Measurements from ENCODE around the gene ATXN1. TPM values are rescaled to one million over a fixed set of nuclear protein-coding genes. Genes with fewer than 3 reads are reported as not detected.
"Not testable (repeated sequence)": the region's sequence is repeated elsewhere in the genome, so short reads cannot be mapped to it uniquely, and the experiment has no call there.

ATXN1 gene
- total RNA-seq, 5 donors from 2014 or later (not counting 1 experiment from before 2014, with no cell fraction given) = 65.1 to 101 (median 77.5) TPM

- peak in 2 of 35 experiments; percentile 25 to 55 for DNase-seq
- peak overlapping the region; percentile 86 to 92 for H3K27ac Mint-ChIP-seq
- no peaks in the 10 kb centered on the region for H3K27me3 Mint-ChIP-seq
- H3K27ac ChIP-seq (ENCODE audit: low read length) = peak overlapping the region; percentile 84
- ChIA-PET CTCF (interaction anchor here (0.6 to 1.9 kb wide), 10 partner anchors 12 to 92 kb away, joined by 3 to 7 read pairs (median 3); no protein-coding TSS in a partner anchor), POLR2A (interaction anchor here in 1 of 2 donors (1.3 kb wide), 1 partner anchor 50 kb away, joined by 3 read pairs; no protein-coding TSS in a partner anchor)
- no peaks in the 10 kb centered on the region for H3K9me3 Mint-ChIP-seq
- ATAC-seq (replicated peaks in 1 of 4) = peak; percentile 61 to 76 (median 72)
- peak overlapping the region in 1 of 2 donors; percentile 30 for H3K4me3 ChIP-seq (ENCODE audit: control insufficient read depth in 1 of 2, extremely low read depth in 1 of 2, low read length in 1 of 2)
- H3K4me1 ChIP-seq (ENCODE audit: control insufficient read depth in 1 of 2, extremely low read depth in 1 of 2, insufficient read depth in 2 of 2, low read length in 2 of 2) = peaks cover 0 to 29% of the 10 kb centered on the region in 2 experiments
- 0% methylated on average over 3 of the region's 12 CpGs for WGBS (ENCODE audit: insufficient coverage)
- peak overlapping the region; percentile 64 to 71 (median 68) for H3K4me3 Mint-ChIP-seq
- peaks cover 35 to 50% (median 41%) of the 10 kb centered on the region in 3 donors for H3K4me1 Mint-ChIP-seq
- no peaks in the 10 kb centered on the region for H3K9me3 ChIP-seq
- H3K36me3 Mint-ChIP-seq = no peaks in the 10 kb centered on the region
- no peaks in the 10 kb centered on the region for H3K27me3 ChIP-seq (replicated peaks in 1 of 2; ENCODE audit: control insufficient read depth in 2 of 2, extremely low read depth in 1 of 2, insufficient read depth in 2 of 2, low read length in 1 of 2)
- H3K36me3 ChIP-seq (ENCODE audit: control insufficient read depth in 2 of 2, extremely low read depth in 1 of 2, insufficient read depth in 1 of 2, low read length in 1 of 2) = no peaks in the 10 kb centered on the region
Measured at GRCh38 chr6:16712255-16712930, 48.9 kb downstream of the ATXN1 start.

- H3K27me3 Mint-ChIP-seq = no peaks in the 10 kb centered on the region
Measured at GRCh38 chr6:16711546-16712254, 49.6 kb downstream of the ATXN1 start.

DNA sequence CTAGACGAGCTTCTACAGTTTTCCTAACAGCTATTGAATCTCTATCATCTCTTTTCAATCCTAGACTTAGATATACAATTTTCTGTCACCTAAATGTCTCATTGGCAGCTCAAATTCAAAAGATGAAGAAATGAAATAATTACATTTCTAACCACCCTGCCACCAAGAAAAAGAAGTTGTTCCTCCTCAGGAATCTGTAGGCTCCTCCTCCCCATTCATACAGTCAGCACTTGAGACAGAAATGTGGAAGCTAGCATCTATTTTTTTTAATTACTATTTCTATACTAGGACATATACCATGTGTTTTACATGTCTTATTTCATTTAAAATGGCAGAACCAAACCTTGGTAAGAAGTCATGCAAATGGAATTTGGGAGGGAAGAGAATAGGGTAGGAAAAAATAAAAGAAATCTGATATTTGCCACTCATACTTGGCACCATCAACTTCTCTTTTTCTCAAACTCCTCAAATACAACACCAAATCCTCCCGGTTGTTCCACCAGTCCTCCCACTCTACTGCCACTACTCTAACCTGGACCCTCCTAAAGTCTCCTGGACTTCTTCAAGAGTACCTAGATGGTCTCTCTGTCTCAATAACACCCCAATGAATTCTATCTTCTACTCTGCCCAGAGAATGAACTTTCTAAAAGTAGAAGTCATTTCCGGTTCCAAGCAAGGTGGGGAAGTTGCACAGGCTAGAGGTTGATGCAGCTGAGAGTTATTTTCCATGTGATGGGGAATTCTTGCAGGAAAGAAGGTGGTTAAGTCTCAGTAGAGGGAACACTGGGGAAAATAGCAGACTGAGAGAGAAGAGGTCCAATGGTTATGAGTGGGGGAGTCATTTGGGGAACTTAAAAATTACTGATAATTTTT is 54.1 kb downstream of the ATXN1 start:
- ATAC-seq (replicated peaks in 1 of 4) (no peak), DNase-seq (no peak)
- Histone ChIP-seq H3K4me3 (ENCODE audit: control insufficient read depth in 1 of 2, extremely low read depth in 1 of 2, low read length in 1 of 2) (no peak overlapping the region), H3K9me3 (no peaks in the 10 kb centered on the region), H3K36me3 (ENCODE audit: control insufficient read depth in 2 of 2, extremely low read depth in 1 of 2, insufficient read depth in 1 of 2, low read length in 1 of 2) (no peaks in the 10 kb centered on the region), H3K4me1 (ENCODE audit: control insufficient read depth in 1 of 2, extremely low read depth in 1 of 2, insufficient read depth in 2 of 2, low read length in 2 of 2) (peaks cover 0 to 45% of the 10 kb centered on the region in 2 experiments), H3K27me3 (replicated peaks in 1 of 2; ENCODE audit: control insufficient read depth in 2 of 2, extremely low read depth in 1 of 2, insufficient read depth in 2 of 2, low read length in 1 of 2) (no peaks in the 10 kb centered on the region), H3K27ac (ENCODE audit: low read length) (no peak overlapping the region)
- peaks cover 44 to 66% (median 53%) of the 10 kb centered on the region in 3 donors for H3K4me1 Mint-ChIP-seq
- peak overlapping the region; percentile 76 to 85 for H3K27ac Mint-ChIP-seq
- H3K9me3 Mint-ChIP-seq = no peaks in the 10 kb centered on the region
- ChIA-PET CTCF (interaction anchor here in 1 of 2 donors (1.1 to 1.6 kb wide), 2 partner anchors 45 to 56 kb away, joined by 3 to 5 read pairs; no protein-coding TSS in a partner anchor), POLR2A (interaction anchor here in 1 of 2 donors (0.6 to 1.0 kb wide), 4 partner anchors 8 to 999 kb away, joined by 3 to 14 read pairs (median 6); no protein-coding TSS in a partner anchor)
- H3K27me3 Mint-ChIP-seq = no peaks in the 10 kb centered on the region
- 26% methylated on average over 2 of the region's 3 CpGs for WGBS (ENCODE audit: insufficient coverage)
- no peak overlapping the region for H3K4me3 Mint-ChIP-seq
- peaks cover 2% of the 10 kb centered on the region for H3K36me3 Mint-ChIP-seq

More at GRCh38 chr6:16711546-16712254, 49.6 kb downstream of the ATXN1 start:
- 33% methylated on average over 1 of the region's 8 CpGs for WGBS (ENCODE audit: insufficient coverage)
- DNase-seq (peak in 19 of 35 experiments; percentile 8 to 75 (median 31)), ATAC-seq (replicated peaks in 1 of 4) (peak; percentile 44 to 65 (median 54))
- Histone ChIP-seq H3K36me3 (ENCODE audit: control insufficient read depth in 2 of 2, extremely low read depth in 1 of 2, insufficient read depth in 1 of 2, low read length in 1 of 2) (no peaks in the 10 kb centered on the region), H3K4me1 (ENCODE audit: control insufficient read depth in 1 of 2, extremely low read depth in 1 of 2, insufficient read depth in 2 of 2, low read length in 2 of 2) (peaks cover 0 to 32% of the 10 kb centered on the region in 2 experiments), H3K9me3 (no peaks in the 10 kb centered on the region), H3K27ac (ENCODE audit: low read length) (peak overlapping the region; percentile 84), H3K27me3 (replicated peaks in 1 of 2; ENCODE audit: control insufficient read depth in 2 of 2, extremely low read depth in 1 of 2, insufficient read depth in 2 of 2, low read length in 1 of 2) (no peaks in the 10 kb centered on the region), H3K4me3 (ENCODE audit: control insufficient read depth in 1 of 2, extremely low read depth in 1 of 2, low read length in 1 of 2) (peak overlapping the region in 1 of 2 donors; percentile 30)
- Mint-ChIP-seq H3K9me3 (no peaks in the 10 kb centered on the region), H3K27ac (peak overlapping the region; percentile 92), H3K4me3 (peak overlapping the region; percentile 49 to 76 (median 71)), H3K4me1 (peaks cover 42 to 57% (median 42%) of the 10 kb centered on the region in 3 donors), H3K36me3 (no peaks in the 10 kb centered on the region)
- ChIA-PET CTCF (interaction anchor here (0.6 to 1.0 kb wide), 4 partner anchors 14 to 54 kb away, joined by 3 read pairs; no protein-coding TSS in a partner anchor), POLR2A (no interaction called here)

DNA sequence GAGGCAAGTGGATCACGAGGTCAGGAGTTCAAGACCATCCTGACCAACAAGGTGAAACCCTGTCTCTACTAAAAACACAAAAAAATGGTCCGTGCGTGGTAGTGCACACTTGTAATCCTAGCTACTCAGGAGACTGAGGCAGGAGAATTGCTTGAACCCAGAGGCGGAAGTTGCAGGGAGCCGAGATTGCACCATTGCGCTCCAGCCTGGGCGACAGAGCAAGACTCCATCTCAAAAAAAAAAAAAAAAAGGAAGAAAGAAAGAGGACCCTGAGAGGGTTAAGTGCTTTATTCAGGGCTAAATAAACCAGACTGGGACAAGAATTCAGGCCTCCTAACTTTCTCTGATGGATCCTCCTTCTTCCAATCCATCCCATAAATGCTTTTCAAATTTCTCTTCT is 54.8 kb downstream of the ATXN1 start:
- not testable (repeated sequence) for H3K27me3 ChIP-seq (replicated peaks in 1 of 2; ENCODE audit: control insufficient read depth in 2 of 2, extremely low read depth in 1 of 2, insufficient read depth in 2 of 2, low read length in 1 of 2); H3K4me3 Mint-ChIP-seq; H3K27ac ChIP-seq (ENCODE audit: low read length); H3K36me3 ChIP-seq (ENCODE audit: control insufficient read depth in 2 of 2, extremely low read depth in 1 of 2, insufficient read depth in 1 of 2, low read length in 1 of 2); H3K9me3 ChIP-seq; H3K27me3 Mint-ChIP-seq; DNase-seq; H3K9me3 Mint-ChIP-seq; H3K4me3 ChIP-seq (ENCODE audit: control insufficient read depth in 1 of 2, extremely low read depth in 1 of 2, low read length in 1 of 2); H3K36me3 Mint-ChIP-seq; ATAC-seq (replicated peaks in 1 of 4)
- ChIA-PET POLR2A (interaction anchor here in 1 of 2 donors (0.6 kb wide), 2 partner anchors 53 to 999 kb away, joined by 3 to 9 read pairs; no protein-coding TSS in a partner anchor), CTCF (interaction anchor here in 1 of 2 donors (1.1 to 1.6 kb wide), 2 partner anchors 46 to 57 kb away, joined by 3 to 5 read pairs; no protein-coding TSS in a partner anchor)
- 100% methylated on average over 1 of the region's 7 CpGs for WGBS (ENCODE audit: insufficient coverage)
- peaks cover 40 to 63% (median 49%) of the 10 kb centered on the region in 3 donors for H3K4me1 Mint-ChIP-seq
- peaks cover 0 to 38% of the 10 kb centered on the region in 2 experiments for H3K4me1 ChIP-seq (ENCODE audit: control insufficient read depth in 1 of 2, extremely low read depth in 1 of 2, insufficient read depth in 2 of 2, low read length in 2 of 2)
- H3K27ac Mint-ChIP-seq = peak overlapping the region; percentile 12 to 85

GRCh38 chr6:16706029-16706428 is 55.2 kb downstream of the ATXN1 start:
- WGBS (ENCODE audit: insufficient coverage) = 92% methylated on average over 4 of the region's 4 CpGs
- H3K4me1 Mint-ChIP-seq = peaks cover 44 to 64% (median 52%) of the 10 kb centered on the region in 3 donors
- no peak for ATAC-seq (replicated peaks in 1 of 4)
- POLR2A ChIA-PET = no interaction called here
- Histone ChIP-seq H3K4me3 (ENCODE audit: control insufficient read depth in 1 of 2, extremely low read depth in 1 of 2, low read length in 1 of 2) (no peak overlapping the region), H3K27me3 (replicated peaks in 1 of 2; ENCODE audit: control insufficient read depth in 2 of 2, extremely low read depth in 1 of 2, insufficient read depth in 2 of 2, low read length in 1 of 2) (no peaks in the 10 kb centered on the region), H3K9me3 (no peaks in the 10 kb centered on the region), H3K36me3 (ENCODE audit: control insufficient read depth in 2 of 2, extremely low read depth in 1 of 2, insufficient read depth in 1 of 2, low read length in 1 of 2) (no peaks in the 10 kb centered on the region), H3K27ac (ENCODE audit: low read length) (no peak overlapping the region), H3K4me1 (ENCODE audit: control insufficient read depth in 1 of 2, extremely low read depth in 1 of 2, insufficient read depth in 2 of 2, low read length in 2 of 2) (peaks cover 0 to 41% of the 10 kb centered on the region in 2 experiments)
- H3K9me3 Mint-ChIP-seq = no peaks in the 10 kb centered on the region
- H3K27me3 Mint-ChIP-seq = no peaks in the 10 kb centered on the region
- H3K27ac Mint-ChIP-seq = peak overlapping the region; percentile 42 to 45
- no peak for DNase-seq
- CTCF ChIA-PET = interaction anchor here in 1 of 2 donors (1.6 kb wide), 1 partner anchor 57 kb away, joined by 5 read pairs; no protein-coding TSS in a partner anchor
- peak overlapping the region in 1 of 3 donors; percentile 29 for H3K4me3 Mint-ChIP-seq
- H3K36me3 Mint-ChIP-seq = peaks cover 2% of the 10 kb centered on the region
